GM18502 (cell line): ENCODE measurements around the gene ITGA4.

Source experiments
- ATAC-seq: cut with Tn5 transposase; IDR thresholded peaks from one replicate; pipeline ENCODE4 v1.9.1; 2021; ENCODE audit warnings: mild to moderate bottlenecking; ENCODE audit not compliant: unreplicated experiment, poor library complexity

Gene ITGA4

GRCh38 chr2:181485638-181485946 lies 28.4 kb downstream of the ITGA4 start:
- ATAC-seq = no peak

DNA sequence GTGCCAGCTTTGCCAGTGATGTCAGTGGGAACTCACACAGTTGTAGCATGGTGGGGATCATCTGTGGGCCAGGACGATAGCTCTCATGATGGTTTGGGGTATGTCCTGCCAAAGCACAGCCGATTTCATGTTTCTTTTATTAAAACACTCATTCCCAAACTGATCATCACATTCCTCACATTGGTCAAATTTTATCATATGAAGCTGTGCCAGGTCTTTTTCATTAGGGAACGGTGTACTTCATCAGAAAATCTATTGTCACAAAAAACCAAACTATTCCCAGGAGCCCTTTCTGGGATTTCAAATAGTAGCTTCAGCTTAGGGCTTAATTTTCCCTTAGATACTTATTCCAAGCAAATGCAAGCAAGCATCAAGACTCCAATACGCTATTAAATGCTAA lies 42.0 kb downstream of the ITGA4 start:
- no peak for ATAC-seq

DNA sequence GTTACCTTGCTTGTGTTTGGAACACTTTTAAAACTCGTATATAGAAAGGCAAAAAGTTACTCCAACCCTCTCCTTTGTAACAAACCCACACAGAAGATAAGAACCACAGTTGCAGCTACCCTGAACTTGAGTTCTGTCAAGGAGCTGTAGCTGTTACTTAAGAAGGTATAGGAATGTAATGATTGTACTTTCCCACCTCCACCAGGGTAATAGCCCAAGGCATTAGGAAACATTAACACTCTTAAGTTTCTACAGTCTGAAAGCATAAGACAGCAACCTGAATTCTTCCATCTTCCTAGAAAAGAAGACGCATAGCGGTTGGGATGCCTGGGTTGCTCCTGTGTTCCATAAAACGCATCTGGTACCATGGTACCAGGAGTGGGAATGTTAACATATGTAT lies 43.0 kb downstream of the ITGA4 start:
- no peak for ATAC-seq

DNA sequence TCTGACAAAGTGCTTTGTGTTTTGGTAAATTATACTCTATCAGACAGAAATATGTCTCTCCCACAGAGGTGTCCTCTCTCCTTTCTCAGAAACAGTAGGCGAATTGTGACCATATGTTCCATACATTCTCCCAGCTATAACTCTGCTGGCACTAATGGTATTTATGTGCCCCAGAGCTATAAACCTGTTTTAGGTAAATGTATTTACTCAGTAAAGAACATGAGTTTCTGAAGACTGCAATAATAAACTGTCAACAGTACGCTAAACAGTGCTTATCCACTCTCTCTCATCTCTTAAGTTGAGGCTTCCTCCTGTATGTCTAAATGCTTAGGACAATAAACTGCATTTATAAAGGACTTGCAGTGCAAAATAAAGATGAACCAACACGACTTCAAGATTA lies 58.5 kb downstream of the ITGA4 start:
- ATAC-seq = no peak

GRCh38 chr2:181516992-181517391 lies 59.8 kb downstream of the ITGA4 start:
- no peak for ATAC-seq

GRCh38 chr2:181517685-181518301 lies 60.6 kb downstream of the ITGA4 start:
- ATAC-seq = no peak

DNA sequence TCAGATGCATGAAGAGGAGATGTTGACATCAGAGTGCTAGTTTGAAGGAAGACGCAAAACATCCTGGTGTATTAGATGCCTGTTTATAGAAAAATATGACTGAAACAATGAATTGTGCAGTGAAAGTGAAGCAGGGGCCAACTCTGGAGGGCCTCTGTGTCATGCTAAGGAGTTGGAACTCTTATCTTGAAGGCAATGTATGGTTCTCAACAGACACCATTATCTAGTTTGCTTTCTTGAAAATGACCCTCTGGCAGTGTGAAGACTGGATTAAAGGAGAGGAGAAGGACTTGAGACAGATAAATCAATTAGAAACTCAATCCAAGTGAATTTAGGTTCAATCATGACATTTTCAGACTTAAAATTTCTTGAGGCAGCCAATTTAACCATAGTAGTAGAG lies 63.1 kb downstream of the ITGA4 start:
- no peak for ATAC-seq

DNA sequence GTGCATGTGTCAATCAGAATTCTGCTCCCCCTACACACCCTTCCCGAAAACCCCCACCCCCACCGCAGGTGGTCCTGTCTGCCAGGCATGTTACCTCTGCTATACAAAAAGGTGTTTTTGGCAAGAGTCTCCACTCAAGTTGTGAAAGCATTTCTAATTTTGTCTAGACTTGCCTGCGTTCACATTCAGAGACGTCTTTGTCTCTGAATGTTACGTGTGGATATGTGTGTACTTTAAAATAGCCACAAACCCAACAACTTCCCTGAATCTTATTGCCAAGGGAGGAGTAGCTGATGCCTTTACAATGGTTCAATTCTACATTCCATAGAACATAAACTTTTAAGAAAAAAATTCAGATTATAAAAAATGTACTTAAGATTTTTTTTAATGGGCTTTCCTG lies 66.6 kb downstream of the ITGA4 start:
- no peak for ATAC-seq

- ATAC-seq = no peak
Observed at GRCh38 chr2:181526014-181526413, 68.8 kb downstream of the ITGA4 start.

GRCh38 chr2:181527058-181527457 lies 69.9 kb downstream of the ITGA4 start:
- no peak for ATAC-seq

DNA sequence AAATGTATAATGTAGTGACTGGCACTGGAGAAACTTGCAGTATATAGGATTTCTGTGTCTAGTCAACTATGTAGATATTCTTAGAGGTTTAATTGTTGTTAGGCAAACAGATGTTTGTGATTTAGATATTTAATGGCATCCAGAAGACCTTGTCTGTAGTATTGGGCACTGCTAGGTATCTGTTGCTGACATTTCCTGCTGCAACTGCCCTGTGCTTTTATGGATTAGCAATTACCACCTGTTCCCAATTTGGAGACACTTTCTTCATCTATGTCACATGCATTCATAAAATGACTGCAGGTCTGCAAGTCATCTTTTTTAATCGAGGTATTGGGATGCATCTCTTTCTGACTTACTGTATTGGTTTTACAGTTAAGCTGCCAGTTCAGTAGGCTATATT lies 71.3 kb downstream of the ITGA4 start:
- no peak for ATAC-seq

DNA sequence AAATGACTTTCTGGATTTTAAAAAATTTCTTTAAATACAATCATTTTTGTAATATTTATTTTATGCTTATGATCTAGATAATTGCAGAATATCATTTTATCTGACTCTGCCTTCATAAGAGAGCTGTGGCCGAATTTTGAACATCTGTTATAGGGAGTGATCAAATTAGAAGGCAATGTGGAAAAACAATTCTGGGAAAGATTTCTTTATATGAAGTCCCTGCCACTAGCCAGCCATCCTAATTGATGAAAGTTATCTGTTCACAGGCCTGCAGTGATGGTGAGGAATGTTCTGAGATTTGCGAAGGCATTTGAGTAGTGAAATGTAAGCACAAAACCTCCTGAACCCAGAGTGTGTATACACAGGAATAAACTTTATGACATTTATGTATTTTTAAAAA lies 79.5 kb downstream of the ITGA4 start:
- ATAC-seq = no peak

DNA sequence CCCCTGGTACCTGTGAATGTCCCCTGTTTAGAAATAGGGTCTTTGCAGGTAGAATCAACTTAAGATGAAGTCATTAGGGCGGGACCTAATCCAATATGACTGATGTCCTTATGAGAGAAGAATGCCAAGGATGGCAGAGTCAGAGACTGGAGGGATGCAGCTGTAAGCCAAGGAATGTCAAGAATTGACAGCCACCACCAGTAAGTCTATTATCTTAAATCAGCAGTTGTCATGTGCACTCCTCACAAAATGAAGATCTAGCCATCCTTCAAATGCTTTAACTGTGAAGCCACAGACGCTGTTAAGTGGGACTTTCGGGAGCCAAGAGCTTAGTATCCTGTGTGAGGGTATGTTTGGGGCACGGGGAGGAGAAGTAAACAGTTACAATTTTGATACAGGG lies 83.2 kb downstream of the ITGA4 start:
- no peak for ATAC-seq

- ATAC-seq = no peak
Observed at GRCh38 chr2:181542170-181542569, 85.0 kb downstream of the ITGA4 start.

- no peak for ATAC-seq
Observed at GRCh38 chr2:181546086-181546485, 88.9 kb downstream of the ITGA4 start.

DNA sequence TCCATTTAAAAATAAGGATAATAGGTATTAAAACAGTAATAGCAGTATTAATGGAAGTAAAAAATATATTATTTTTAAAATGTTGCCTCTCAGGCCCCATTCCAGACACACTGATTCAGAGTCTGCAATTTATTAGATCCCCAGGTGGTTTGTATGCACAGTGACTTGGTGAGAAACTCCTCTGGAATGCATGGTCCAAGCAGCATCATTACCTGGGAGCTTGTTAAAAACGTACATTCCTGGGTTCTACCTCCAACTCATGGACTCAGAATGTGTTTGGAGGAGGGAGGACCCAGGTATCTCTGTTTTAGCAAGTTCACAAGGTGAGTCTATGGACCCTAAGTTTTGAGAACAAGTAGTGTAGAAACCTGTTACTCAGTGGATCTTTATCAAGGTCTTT lies 95.6 kb downstream of the ITGA4 start:
- no peak for ATAC-seq

DNA sequence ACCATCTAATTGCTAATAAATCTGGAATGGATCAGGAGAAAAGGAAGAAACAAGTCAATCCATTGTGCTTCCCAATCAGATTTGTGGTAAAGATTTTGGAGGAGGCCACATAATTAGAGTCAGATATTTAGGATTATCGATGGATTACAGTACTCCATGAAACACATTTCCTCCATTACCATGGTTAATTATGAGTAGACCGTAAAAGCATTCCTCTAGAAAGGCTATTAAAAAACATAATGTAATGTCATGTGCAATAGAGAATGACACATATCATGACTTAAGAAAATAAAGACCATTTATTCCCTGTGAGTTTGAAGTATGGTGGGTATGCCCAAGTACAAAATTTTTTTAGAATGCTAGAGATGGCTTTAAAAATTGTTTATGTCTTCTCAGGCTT lies 96.1 kb downstream of the ITGA4 start:
- no peak for ATAC-seq

GRCh38 chr2:181554061-181554830 lies 97.1 kb downstream of the ITGA4 start:
- no peak for ATAC-seq

DNA sequence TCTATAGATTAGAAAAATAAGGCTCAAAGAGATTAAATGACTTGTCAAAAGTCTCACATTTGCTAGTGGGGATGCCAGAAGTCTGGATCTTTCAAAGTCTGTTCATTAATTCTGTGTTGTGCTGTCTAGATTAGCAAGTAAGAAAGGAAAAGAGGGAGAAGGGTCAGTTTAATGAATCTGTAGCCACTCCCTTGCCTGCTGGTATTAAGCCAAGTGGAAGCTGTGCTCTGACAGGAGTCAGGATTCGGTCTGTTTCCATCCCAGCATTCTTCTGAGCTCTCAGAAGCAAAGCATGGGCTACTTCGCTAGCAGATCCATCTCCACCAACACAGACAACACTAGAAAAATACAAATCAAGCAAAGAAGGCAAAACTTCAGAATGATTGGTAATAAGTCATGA lies 101.2 kb downstream of the ITGA4 start:
- ATAC-seq = no peak

DNA sequence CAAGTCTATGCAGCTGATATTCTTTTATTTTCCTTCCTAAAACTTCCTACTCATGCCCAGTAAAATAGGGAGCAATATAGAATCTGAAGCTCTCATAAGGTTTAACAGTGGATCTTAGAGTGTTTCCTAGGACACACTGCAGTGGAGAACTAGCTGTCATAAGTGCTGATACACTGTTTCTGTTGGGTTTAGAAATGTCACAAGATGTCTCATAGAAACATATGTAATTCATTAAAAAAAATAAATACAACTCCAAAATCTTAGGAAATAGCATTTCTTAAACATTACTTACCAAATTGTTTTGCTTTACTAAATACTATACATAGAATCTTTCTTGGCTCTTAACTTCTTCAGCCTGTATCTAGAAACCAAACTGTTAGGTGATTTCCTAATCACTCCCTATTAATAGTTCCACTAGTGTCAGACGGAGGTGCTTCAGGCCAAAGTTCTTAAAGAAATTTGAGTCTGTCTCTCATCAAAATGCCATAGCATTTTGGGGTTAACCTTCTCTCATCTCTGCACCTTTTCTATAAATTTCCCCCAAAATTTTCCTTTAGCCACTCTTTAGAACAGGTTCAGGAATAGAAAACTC lies 106.0 kb downstream of the ITGA4 start:
- no peak for ATAC-seq

- no peak for ATAC-seq
Observed at GRCh38 chr2:181566334-181567032, 109.3 kb downstream of the ITGA4 start.
